PC-3 (cell line): ENCODE data around the gene MYL2. TPM values are rescaled to one million over a fixed set of nuclear protein-coding genes. Genes with fewer than 3 reads are reported as not detected.

Source experiments
- ATAC-seq: fragments of 200-7000 bp; cut with Tn5 transposase; 2 replicates; pipeline ENCODE4 v1.9.1; 2020; ENCODE audit warnings: mild to moderate bottlenecking, moderate library complexity
- BruUV-seq: library from RNA; stranded (reverse); fragments of 400-500 nt; replicated peaks from 2 replicates; lab custom pipeline; 2021; lab: Mats Ljungman, UMichigan
- CTCF ChIA-PET: fragments of 300-600 bp; sonication (Branson Sonifier 250); formaldehyde crosslinking; loops from one replicate; lab custom pipeline; 2022; ENCODE audit warnings: antibody characterized with exemption; lab: Charles Lee
- POLR2A ChIA-PET: fragments of 300-600 bp; sonication (Branson Sonifier 250); formaldehyde crosslinking; loops from one replicate; lab custom pipeline; 2022; ENCODE audit warnings: antibody characterized with exemption; ENCODE audit not compliant: unreplicated experiment; lab: Charles Lee
- DNase-seq: peaks from one replicate; pipeline ENCODE4 v3.0.0-alpha.2; 2015
- H2AFZ ChIP-seq: fragments of 300-600 bp; sonication (generic); 2 replicates; pipeline ENCODE4 v1.6.0; 2016; ENCODE audit warnings: antibody characterized with exemption, low read length
- H3F3A ChIP-seq: fragments of 300-600 bp; sonication (generic); one replicate; pipeline ENCODE4 v1.6.0; 2017; ENCODE audit warnings: antibody characterized with exemption, low read length, control low read depth, mild to moderate bottlenecking; ENCODE audit not compliant: unreplicated experiment
- H3K27ac ChIP-seq: fragments of 300-600 bp; sonication (generic); 2 replicates; pipeline ENCODE4 v1.5.1; 2016; ENCODE audit warnings: mild to moderate bottlenecking, low read length
- H3K27me3 ChIP-seq: fragments of 300-600 bp; sonication (generic); 2 replicates; pipeline ENCODE4 v1.6.1; 2016; ENCODE audit warnings: low read length, mixed read lengths
- H3K36me3 ChIP-seq: fragments of 300-600 bp; sonication (generic); 2 replicates; pipeline ENCODE4 v1.6.1; 2016; ENCODE audit warnings: low read depth, mixed run types, low read length, mixed read lengths
- H3K4me1 ChIP-seq: fragments of 300-600 bp; sonication (generic); 2 replicates; pipeline ENCODE4 v1.5.1; 2016; ENCODE audit warnings: low read length; ENCODE audit not compliant: insufficient read depth
- H3K4me2 ChIP-seq: fragments of 300-600 bp; sonication (generic); 2 replicates; pipeline ENCODE4 v1.6.0; 2016; ENCODE audit warnings: low read length
- H3K4me3 ChIP-seq: fragments of 300-600 bp; sonication (generic); 2 replicates; pipeline ENCODE4 v1.5.1; 2016; ENCODE audit warnings: mild to moderate bottlenecking, low read length, mixed read lengths
- H3K79me2 ChIP-seq: fragments of 300-600 bp; sonication (generic); 2 replicates; pipeline ENCODE4 v1.6.1; 2017; ENCODE audit warnings: low read length, mixed read lengths
- H3K9ac ChIP-seq: fragments of 300-600 bp; sonication (generic); 2 replicates; pipeline ENCODE4 v1.6.0; 2016; ENCODE audit warnings: mild to moderate bottlenecking, low read length
- H3K9me2 ChIP-seq: fragments of 300-600 bp; sonication (generic); replicated peaks from 2 replicates; pipeline ENCODE4 v1.6.1; 2016; ENCODE audit warnings: mixed run types, low read length, mixed read lengths
- H3K9me3 ChIP-seq: fragments of 300-600 bp; sonication (generic); 2 replicates; pipeline ENCODE4 v1.6.1; 2016; ENCODE audit warnings: low read length, mixed read lengths
- H4K20me1 ChIP-seq: fragments of 300-600 bp; sonication (generic); 2 replicates; pipeline ENCODE4 v1.6.1; 2016; ENCODE audit warnings: low read length, mixed read lengths
- EZH2 ChIP-seq: fragments of 300-600 bp; sonication (generic); IDR thresholded peaks from one replicate; pipeline ENCODE4 v1.6.1; 2017; ENCODE audit warnings: antibody characterized with exemption, mild to moderate bottlenecking, low read length; ENCODE audit not compliant: unreplicated experiment
- EZH2phosphoT487 ChIP-seq: fragments of 300-600 bp; sonication (generic); IDR thresholded peaks from 2 replicates; pipeline ENCODE4 v1.6.1; 2018; ENCODE audit warnings: mild to moderate bottlenecking, antibody characterized with exemption, low read length, borderline replicate concordance
- intact Hi-C: fragments of 100-400 bp; cut with micrococcal nuclease; formaldehyde crosslinking; loops from 2 replicates; pipeline ENCODE4 v1.9.0; 2023
- total RNA-seq: library from RNA; depleted of rRNA; stranded (reverse); fragments of >200 nt; gene quantifications from 2 replicates; pipeline ENCODE4 v1.2.3, GENCODE V29; 2014
- TF ChIP-seq, protein P1 (sequence below): fragments of 300-600 bp; sonication (generic); conservative IDR thresholded peaks from 2 replicates; pipeline ENCODE4 v1.5.1; 2017; ENCODE audit warnings: antibody characterized with exemption, low read depth, mild to moderate bottlenecking, low read length

MYL2 gene
- total RNA-seq, 1 experiment from 2014 or later = not detected

DNA sequence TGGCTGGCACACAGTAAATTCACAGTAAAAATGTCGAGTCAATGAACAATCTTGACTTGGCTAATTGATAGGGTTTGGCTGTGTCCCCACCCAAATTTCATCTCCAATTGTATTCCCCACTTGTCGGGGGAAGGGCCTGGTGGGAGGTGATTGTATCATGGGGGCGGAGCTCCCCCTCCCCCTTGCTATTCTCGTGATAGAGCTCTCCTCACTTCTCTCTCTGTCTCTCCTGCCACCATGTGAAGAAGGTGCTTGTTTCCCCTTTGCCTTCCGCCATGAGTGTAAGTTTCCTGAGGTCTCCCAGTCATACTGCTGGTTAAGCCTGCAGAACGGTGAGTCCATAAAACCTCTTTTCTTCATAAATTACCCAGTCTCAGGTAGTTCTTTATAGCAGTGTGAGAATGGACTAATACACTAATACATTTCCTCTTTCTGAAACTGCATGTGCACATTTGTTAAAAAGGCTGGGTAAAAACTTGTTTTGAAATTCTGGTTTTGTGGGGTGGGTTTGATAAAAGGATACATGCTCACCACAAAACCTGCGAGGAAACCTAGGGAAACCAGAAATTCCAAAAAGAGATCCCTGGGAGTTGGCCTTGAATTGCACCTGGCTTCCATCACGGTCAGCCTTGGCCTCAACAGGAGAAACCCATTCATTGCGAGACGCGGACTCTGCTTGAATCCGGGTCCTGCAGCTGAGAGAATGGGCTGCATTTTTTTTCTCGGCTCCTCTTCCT is 16.2 kb upstream of the MYL2 start:
- no peaks in the 10 kb centered on the region for H3K79me2 ChIP-seq
- no peak overlapping the region for H3K27ac ChIP-seq
- no TSS peak for BruUV-seq
- ATAC-seq = no peak
- no peak overlapping the region for H3K4me3 ChIP-seq
- H3F3A ChIP-seq = no peaks in the 10 kb centered on the region
- ChIA-PET CTCF (no interaction called here), POLR2A (no interaction called here)
- H3K4me1 ChIP-seq = peaks cover 15% of the 10 kb centered on the region
- H4K20me1 ChIP-seq = no peaks in the 10 kb centered on the region
- no peak for DNase-seq
- H3K9ac ChIP-seq = no peak overlapping the region
- H3K9me3 ChIP-seq = no peaks in the 10 kb centered on the region
- peak overlapping the region; percentile 68 for H3K4me2 ChIP-seq
- no peaks in the 10 kb centered on the region for H3K36me3 ChIP-seq
- H3K27me3 ChIP-seq = no peaks in the 10 kb centered on the region
- no peaks in the 10 kb centered on the region for H3K9me2 ChIP-seq
- H2AFZ ChIP-seq = no peak overlapping the region
- TF ChIP-seq, protein P1, sequence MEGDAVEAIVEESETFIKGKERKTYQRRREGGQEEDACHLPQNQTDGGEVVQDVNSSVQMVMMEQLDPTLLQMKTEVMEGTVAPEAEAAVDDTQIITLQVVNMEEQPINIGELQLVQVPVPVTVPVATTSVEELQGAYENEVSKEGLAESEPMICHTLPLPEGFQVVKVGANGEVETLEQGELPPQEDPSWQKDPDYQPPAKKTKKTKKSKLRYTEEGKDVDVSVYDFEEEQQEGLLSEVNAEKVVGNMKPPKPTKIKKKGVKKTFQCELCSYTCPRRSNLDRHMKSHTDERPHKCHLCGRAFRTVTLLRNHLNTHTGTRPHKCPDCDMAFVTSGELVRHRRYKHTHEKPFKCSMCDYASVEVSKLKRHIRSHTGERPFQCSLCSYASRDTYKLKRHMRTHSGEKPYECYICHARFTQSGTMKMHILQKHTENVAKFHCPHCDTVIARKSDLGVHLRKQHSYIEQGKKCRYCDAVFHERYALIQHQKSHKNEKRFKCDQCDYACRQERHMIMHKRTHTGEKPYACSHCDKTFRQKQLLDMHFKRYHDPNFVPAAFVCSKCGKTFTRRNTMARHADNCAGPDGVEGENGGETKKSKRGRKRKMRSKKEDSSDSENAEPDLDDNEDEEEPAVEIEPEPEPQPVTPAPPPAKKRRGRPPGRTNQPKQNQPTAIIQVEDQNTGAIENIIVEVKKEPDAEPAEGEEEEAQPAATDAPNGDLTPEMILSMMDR = no peak
- TF ChIP-seq EZH2 (no peak), EZH2phosphoT487 (no peak)
- intact Hi-C loops = loop anchor here (1.0 to 5.0 kb wide), 5 partner anchors 86 to 376 kb away; no protein-coding TSS in a partner anchor

DNA sequence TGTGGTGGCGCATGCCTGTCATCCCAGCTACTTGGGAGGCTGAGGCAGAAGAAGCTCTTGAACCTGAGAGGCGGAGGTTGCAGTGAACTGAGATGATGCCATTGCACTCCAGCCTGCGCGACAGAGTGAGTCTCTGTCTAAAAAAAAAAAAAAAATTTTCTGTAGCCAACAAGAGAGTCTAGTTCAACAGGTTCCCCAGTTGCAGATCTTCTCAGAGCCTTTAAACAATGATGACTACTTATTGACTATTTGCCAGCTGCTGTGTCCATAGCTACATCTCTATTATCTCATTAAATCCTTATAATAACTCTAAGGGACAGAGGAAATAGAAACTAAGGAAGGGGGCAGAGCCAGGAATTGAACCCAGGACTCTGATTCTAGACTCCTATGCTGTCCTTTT is 15.2 kb upstream of the MYL2 start:
- no peaks in the 10 kb centered on the region for H3K79me2 ChIP-seq
- no peaks in the 10 kb centered on the region for H3K27me3 ChIP-seq
- no peaks in the 10 kb centered on the region for H3K9me3 ChIP-seq
- intact Hi-C loops = loop anchor here (5.0 kb wide), 4 partner anchors 87 to 377 kb away; no protein-coding TSS in a partner anchor
- BruUV-seq = no TSS peak
- no peaks in the 10 kb centered on the region for H3F3A ChIP-seq
- CTCF ChIA-PET = no interaction called here
- no peak overlapping the region for H2AFZ ChIP-seq
- no peaks in the 10 kb centered on the region for H4K20me1 ChIP-seq
- no peak overlapping the region for H3K9ac ChIP-seq
- no peak overlapping the region for H3K4me3 ChIP-seq
- DNase-seq (no peak), ATAC-seq (no peak)
- no peak overlapping the region for H3K4me2 ChIP-seq
- no peak overlapping the region for H3K27ac ChIP-seq
- H3K4me1 ChIP-seq = peaks cover 15% of the 10 kb centered on the region
- H3K9me2 ChIP-seq = no peaks in the 10 kb centered on the region
- TF ChIP-seq, protein P1 = no peak
- TF ChIP-seq EZH2 (no peak), EZH2phosphoT487 (no peak)
- H3K36me3 ChIP-seq = no peaks in the 10 kb centered on the region
- POLR2A ChIA-PET = no interaction called here
